ENCODE results near the gene ADGRB3.
"Not testable (repeated sequence)": the region's sequence is repeated elsewhere in the genome, so short reads cannot be mapped to it uniquely, and the experiment has no call there.

- TF ChIP-seq CTCF, POLR2A, POLR2AphosphoS5 (IDR thresholded peaks at IDR 0.05): not testable (repeated sequence)
Observed at GRCh38 chr6:68790128-68790527, 155.0 kb downstream of the ADGRB3 start.

Measured in sigmoid colon (tissue), 4 donors.